HG02759 (cell line): ENCODE data around the gene CEP57L1.
A peak's percentile ranks its signal among the peaks of the same experiment; 100 is the strongest.

Experiments used
- ATAC-seq: cut with Tn5 transposase; IDR thresholded peaks from one replicate; pipeline ENCODE4 v1.9.1; 2021; ENCODE audit warnings: mild to moderate bottlenecking, moderate library complexity; ENCODE audit not compliant: unreplicated experiment

Gene CEP57L1

DNA sequence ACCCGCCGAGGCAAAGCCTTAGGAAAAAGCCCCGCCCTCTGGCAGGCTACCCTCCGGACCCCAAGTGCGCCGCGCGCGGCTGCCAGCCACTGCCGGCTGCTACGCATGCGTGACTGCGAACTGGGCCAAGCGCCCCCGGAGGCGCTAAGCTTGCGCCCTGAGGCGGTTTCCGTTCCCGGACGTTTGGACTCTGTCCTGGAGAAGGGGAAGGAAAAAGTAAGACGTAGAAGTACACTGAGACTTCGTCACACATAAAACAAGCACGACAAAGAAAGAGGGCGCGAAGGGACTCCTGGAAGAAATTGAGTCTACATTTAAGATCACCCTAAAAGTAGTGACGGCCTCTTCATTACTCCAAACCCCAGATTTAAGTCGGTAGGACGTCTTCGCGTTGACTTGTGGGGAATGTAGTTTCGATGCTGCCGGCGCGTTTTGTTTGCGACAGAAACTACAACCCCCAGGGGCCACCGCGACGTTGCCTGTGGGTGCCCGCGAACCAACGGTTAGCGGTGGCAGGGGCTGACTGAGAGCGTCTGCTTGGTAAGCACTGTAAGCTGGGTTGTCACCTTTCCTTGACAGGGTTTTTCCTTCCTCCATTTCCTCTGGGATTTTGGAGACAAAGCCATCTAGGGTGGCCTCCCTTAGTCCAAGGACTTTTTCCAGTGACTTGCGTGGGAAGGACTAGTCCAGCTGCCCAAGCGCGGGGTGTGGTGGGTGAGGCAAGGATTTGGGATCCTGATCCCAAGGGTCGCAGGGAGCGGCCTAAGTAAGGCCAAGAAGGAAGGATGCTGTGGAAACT, at the start of gene CEP57L1:
TSS of gene CEP57L1 (plus strand) at position 472 of the 799 bp plus-strand sequence. CDS start 49,715 bp downstream, outside the sequence.
- ATAC-seq, result peak; percentile 75

DNA sequence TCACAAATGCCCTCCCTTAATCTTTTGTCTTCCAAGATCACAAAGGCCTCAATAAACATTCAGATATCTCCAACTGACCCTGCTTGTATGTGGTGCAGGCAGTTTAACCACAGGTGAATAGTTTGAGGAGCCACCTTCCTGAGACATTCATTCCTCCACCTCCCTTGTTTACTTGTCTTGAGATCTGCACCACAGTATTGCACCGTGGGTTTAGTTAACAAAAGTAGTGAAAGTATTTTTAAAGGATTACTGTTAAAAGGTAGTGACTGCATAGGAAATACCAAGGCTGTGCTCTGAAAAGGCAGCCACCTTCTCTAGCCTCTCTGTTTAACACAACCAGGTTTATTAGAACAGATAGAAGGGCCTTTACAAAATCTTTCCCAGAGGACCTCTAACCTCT, 47.1 kb upstream of the CEP57L1 start:
- ATAC-seq, result no peak

DNA sequence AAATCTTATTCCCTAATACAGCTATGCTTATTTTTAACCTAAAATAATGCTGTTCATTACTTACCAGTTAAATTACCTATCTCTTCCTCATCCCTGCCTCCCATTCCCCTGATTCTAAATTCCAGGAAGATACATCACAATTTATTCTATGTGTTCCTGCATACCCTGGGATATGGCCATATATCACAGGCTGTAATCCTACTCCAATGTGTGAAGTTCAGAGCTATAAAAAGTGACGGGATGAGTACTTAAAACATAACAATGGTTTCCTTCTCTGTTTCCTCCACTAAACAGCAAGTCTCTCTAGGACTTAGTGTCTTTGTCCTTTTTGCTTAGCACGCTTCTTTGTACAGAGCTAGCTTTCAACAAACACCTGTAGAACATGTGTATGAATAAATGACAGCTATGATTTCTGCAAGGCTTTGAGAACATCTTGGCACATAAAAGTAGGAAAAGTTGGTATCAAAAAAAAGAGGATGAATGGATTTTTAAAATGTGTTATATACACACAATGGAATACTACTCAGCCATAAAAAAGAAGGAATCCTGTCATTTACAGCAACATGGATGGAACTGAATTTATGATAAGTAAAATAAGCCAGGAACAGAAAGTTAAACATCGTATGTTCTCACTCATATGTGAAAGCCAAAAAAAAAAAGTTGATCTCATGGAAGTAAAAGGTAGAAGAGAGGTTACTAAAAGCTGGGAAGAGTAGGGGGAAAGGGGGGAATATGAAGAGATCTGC, 46.5 kb upstream of the CEP57L1 start:
- ATAC-seq, result no peak

DNA sequence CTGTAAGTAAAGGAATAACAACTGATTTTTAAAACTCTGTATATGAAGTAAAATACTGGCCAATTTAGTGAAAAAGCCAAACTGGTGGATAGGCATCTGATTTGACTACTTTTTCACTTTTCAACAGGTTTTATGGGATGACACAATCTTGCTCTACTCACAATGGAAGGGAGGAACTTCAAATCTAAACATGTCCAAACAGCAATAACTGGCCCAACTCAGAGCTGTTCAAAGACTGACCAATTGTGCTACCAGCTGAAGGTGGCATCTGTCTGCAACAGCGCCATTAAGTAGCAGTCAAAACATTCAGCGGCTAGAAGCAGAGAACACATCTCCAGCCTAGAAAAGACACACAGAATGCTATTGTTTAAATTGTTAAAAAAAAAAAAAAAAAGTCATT, 45.3 kb upstream of the CEP57L1 start:
- no peak for ATAC-seq

DNA sequence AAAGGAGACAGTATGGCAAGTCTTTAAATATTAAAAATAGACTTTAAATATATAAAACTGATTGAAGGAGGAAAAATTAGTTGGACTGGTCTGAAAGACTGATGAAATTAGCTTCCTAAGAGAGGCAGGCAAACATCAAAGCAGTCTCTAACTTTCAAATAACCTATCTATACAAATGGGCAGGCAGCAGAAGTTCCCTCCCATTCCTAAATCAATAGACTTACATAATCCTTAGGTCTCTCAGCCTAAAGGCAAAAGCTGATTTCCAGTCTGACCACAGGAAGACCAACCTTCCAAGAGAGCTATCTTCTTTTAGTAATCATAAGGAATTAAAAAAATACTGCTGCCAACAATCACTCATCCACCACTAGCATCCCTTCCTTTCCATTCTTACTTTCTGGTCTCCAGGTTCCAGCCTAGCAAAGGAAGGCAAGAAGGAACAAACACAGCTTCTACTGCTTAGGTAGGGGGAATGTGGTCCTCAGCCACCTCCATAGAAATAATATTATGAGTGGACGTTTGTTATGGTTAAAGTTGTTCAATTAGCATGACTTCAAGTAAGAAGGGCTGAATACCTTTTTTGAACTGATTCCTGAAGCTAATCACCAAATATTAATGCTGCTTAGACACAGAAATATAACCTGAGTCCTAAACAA, 44.7 kb upstream of the CEP57L1 start:
- no peak for ATAC-seq

DNA sequence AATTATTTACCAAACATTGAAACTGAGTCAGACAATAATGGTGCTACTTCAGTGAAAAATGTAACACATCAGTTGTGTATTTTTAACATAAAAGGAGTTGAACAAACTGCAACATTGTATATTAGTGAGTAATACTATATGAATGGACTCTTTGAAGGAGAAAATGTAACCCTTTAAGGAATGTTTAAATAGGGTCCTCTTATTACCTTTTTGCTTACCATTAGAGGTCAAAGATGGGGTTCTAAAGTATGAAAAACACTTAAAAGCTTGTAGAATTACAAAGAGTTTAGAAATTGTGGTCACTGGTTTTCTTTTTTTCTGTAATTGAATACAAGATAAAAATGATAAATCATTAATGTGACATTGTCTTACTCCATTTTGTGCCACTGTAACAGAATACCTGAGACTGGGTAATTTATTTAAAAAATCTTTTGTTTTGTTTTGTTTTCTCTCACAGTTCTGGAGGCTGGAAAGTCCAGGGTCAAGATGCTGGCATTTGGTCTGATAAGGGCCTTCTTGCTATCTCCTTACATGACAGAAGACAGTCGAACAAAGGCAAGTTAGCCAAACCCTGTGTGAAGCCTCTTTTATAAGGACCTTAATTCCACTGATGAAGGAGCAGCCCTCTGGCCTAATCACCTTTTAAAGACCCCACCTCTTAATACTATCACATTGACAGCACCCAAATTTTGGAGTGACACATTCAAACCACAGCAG, 43.8 kb upstream of the CEP57L1 start:
- ATAC-seq, result no peak

DNA sequence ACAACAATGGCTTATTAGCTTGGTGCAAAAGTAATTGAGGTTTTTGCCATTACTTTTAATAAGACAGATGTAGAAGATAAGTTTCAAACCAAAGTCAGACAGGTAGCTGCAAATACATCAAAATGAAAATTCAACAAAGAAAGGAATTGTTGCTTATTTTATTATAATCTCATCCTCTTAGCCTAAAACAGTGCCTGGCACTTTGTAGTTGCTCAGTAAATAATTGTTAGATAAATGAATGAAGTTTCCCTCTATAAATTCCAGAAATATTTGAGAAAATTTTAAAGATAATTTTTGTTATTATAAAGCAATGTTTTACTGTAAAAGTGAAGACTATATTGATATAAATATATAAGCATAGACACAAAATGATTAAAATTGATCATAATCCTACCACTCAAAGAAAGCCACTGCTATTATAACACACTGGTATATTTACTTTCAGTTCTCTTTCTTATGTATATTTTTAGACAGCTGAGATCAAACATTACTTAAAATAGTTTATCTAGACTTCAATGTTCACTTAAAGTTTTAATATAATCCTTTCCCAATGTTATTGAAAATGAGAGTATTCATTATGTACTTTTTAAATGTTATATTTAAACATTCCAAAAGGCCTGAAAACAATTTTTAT, 43.2 kb upstream of the CEP57L1 start:
- no peak for ATAC-seq

DNA sequence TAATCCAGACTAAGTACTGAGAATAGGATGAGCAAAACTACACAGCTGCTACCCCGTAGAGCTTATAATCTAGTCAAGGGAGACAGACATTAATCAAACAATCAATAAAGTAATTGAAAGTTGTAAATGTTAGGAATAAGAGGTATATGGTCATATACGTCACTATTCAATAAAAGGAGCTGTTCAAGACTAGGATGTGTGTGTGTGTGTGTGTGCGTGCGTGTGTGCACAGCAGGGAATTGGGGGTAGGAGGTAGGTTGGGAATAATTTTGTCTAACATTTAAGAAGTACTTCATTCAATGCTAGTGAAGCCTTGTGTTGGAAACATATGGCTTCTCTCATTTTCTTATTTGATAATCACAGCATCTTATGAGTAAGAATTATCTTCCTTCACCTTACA, 42.5 kb upstream of the CEP57L1 start:
- ATAC-seq, result no peak

DNA sequence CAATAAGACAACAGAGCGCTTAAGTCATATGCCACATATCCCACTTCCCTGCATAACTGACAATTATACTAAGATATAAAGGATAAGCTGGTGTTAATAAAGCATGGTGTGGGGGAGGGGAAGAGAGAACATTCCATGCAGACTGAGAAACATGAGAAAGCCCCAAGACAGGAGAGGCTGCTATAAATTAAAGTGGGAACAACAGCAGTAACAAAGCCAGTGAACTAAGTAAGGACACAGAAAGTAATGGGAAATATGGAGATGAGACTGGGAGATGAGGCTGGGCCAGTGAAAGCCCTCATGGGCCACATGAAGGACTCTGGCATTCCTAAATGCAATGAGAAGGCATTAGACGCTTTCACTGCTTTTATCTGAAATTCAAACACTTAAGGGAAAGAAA, 42.0 kb upstream of the CEP57L1 start:
- no peak for ATAC-seq

DNA sequence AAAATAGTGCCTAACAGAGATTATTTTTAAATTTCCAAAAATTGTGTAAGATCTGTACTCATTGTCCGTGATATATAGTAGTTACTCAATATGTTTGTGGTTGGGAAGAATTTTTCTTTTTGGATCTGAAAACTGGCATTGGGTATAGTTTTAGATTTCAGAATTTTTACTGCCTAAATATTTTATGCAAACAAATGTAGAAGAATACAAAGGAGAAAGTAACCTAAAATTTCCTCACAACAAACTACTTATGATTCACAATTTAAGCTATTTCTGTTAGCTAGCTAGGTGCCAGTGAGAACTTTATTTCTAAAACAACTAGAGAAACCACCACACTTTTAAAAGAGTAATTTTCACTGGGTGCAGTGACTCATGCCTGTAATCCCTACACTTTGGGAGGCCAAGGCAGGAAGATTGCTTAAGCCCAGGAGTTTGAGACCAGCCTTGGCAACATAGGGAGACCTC, 39.5 kb upstream of the CEP57L1 start:
- no peak for ATAC-seq

DNA sequence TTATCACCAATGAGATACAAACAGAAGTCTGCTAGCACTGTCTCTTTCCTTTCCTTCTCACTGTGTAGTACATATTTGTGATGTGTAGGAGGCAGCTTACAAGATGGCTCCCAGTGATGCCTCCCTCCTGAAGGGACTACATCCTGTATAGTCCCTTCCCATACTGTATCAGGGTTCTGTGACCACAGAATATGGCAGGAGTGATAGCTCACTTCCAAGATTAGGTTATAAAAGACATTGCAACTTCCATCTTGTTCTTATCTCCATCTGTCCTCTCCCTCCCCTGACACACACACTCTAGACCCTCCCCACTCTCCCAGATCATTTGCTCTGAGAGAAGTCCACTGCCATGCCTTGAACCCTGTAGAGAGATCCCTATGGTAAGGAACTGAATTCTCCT, 38.6 kb upstream of the CEP57L1 start:
- ATAC-seq, result no peak

DNA sequence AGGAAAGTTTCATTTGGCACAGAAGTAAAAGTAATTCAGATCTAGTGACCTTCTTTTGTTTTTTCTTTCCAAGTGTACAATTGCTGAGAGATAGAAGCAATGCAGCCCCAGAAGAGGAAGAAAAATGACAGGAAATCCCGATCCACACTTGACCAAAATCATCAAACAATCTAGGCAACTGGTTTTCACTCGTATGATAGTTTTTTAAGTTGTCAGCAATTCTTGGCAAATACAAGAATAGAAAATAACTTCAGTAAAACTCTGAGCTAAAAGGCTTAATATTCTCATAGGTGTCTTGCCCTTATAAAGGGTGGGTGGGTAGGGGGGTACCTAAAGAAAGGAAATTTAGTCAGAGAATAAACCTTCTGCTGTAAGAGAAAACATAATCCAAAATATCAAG, 36.7 kb upstream of the CEP57L1 start:
- no peak for ATAC-seq

DNA sequence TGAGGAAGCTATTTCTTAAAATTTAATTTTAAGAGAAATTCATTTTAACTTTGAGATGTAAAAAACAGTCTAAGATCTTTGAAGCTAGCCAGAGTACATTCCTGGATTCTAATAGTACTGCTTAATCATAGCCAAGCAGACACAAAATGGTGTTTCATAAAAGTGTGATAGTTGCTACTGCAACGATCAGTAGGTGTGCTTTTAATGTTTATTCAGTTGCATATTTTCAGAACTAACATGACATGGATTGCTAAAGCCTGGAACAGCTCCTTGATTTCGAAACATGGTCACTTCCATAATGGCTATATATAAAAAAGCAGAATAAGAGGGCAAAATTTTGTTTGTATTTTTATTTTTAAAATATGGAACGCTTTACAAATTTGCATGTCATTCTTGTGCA, 36.2 kb upstream of the CEP57L1 start:
- no peak for ATAC-seq

DNA sequence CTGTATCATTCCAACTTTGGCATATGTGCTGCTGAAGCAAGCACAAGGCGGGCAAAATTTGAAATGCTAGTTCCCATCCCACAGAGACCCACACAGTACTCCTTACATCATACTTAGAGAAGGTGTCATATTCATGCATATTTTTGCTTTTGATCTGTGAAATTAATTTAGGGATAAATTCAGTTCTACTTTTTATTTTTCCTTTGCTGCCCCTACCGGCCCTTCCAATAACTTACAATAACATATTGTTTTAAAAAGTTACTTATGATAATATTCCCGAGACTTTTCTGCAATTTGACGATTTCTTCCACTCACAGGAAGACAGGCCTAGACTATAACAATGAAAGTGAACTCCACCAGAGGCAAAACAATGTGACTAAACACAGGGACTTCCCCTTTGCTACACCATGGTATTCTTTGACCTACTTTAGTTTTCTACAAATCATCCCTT, 35.7 kb upstream of the CEP57L1 start:
- no peak for ATAC-seq

DNA sequence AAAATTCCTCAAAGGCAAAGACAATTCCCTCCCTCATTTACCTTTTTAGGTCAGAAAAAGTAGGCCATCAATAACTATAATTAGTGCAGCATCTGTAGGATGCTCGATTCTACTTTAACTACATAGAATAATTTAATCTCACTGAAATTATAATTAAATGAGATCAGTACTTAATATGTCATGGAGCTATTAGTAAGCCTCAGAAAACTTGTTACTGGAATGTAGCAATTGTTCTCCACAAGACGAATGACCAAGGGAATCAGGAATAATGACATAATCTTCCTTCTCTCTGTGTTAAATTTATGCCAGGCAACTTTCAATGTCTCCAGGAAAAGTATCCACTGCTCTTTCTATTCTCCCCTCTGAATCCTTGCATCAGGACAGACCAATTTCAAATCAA, 34.7 kb upstream of the CEP57L1 start:
- no peak for ATAC-seq

DNA sequence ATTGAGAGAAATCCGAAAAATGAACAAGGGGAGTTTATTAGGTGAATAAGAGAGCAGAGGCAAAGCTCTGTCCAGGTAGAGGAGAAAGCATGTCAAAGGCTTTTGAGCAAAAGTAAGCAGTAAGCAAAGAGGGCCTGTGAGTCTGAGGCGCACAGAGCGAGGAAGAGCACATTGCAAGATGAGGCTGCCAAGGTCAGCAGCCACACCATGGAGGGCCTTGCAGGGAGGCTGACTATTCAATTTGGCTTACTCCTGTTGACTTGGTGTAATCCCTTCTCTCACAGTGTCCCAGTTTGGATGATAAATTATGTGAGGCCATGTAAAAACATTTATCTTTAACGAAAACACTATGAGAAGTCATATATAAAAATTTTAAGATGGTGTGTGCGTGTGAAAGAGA, 33.1 kb upstream of the CEP57L1 start:
- no peak for ATAC-seq

DNA sequence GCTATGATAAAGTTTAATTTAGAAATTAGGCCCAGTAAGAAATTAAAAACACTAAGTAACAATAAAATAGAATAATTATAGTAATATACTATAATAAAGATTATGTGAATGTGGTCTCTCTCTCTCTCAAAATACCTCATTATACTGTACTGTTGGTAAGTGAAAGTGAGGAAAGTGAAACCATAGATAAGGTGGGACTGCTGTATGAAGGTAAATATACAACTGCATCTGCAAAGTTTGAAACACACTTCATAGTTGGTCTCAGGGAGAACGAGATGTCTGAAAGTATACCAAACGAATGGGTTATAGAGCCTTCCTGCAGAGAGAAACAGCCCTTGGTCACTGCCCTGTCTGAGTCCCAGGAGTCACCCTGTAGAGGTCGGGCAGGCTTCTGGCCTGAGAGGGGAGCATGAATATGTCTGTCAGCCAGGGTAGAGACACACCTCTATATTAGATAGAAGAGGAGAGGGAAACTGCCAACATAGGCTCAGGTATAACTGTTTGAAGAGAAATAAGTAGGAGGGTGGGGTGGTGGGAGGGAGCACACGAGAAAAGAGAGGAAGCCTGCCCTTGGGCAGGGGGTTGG, 32.4 kb upstream of the CEP57L1 start:
- no peak for ATAC-seq

DNA sequence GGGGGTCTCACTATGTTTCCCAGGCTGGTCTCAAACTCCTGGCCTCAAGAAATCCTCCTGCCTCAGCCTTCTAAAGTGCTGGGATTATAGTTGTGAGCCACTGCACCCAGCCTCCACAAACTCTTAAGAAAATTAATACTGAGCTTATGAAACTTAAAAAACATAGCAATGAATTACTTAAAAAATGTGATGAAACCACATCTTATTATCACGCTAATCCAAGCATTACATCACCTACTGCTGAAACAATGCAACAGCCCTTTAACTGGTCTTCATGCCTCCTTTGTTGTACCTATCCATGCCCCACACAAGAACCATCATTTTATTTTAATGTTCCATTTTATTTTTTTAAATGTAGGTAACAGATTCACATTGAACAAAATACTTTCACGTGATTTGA, 25.6 kb upstream of the CEP57L1 start:
- ATAC-seq, result no peak

DNA sequence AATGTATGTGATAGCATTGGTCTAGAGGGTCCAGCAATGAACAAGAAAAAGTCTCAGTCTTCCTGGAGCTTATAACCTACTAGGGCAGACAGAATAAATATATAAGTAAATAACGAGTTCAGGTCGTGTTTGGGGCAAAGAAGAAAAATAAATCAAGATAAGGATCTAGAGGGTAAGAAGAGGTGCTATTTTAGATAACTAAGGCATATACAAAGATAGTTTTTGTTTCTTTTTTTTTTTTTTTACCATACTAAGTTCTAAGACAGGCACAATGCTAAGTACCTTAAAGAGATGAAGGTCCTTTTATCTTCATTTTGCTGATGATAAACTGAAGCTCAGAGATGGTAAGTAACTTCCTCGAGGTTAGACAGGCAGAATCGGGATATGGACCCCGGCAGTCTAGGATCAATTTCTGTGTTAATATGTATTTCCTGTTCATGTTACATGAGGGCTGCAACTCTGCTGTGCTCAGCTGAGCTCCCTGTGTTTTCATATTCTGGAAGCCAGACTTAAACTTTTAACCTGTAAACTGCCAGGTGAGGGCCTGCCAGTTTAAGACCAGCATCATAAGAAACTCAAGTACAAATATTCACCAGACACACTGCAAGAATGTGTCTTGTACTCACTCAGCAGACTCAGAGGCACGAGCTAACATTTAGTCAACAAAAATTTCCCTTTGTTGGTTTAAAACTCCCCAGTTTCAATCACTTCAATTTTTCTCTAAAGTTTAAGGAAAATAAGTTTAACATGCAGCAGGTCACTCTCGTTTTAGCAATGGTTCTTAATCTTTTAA, 24.0 kb upstream of the CEP57L1 start:
- no peak for ATAC-seq
